GM18498 (cell line): ENCODE measurements around the gene MLH3.

Source experiments
- ATAC-seq: cut with Tn5 transposase; IDR thresholded peaks from one replicate; pipeline ENCODE4 v1.9.1; 2021; ENCODE audit warnings: mild to moderate bottlenecking, moderate library complexity; ENCODE audit not compliant: unreplicated experiment

Gene MLH3

DNA sequence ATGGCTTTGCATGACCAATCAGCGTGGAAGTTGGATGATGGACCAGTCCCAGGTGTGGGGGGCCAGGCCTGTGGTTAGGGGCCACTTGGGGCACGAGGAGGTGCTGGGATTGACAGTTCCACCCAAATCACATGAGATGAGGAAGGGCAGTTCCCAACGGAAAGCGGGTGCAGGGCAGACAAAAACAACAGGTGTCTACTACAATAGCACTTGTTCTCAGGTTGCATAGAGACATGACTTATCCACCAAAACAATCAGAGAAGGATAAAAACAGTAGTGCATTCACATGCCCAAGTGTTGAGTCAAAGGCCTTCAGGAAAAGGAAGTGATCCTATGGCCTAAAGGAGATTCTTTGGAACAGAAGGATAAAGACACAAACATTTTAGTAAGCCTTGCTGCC lies 63.1 kb downstream of the MLH3 start:
- ATAC-seq = no peak

DNA sequence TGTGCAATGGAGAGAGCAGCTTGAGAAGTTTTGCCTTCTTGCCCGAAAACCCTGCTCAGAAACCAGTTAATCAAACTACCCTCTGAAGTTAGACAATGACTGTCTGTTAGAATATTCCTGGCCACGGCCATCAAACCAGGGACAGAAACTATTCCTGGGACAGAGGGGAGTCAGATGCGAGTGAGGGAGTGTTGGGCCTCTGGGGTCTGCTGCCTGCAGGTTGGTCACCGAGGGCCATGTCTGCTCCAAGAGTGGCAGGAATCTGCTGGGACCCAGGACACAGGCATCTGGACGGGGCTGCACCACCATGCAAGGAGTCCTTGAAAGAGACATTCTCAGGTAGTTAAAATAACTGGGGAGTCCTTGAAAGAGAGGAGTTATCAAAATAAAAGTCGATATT lies 65.5 kb downstream of the MLH3 start:
- ATAC-seq = no peak

- no peak for ATAC-seq
Measured at GRCh38 chr14:74985028-74985310, 66.3 kb downstream of the MLH3 start.

DNA sequence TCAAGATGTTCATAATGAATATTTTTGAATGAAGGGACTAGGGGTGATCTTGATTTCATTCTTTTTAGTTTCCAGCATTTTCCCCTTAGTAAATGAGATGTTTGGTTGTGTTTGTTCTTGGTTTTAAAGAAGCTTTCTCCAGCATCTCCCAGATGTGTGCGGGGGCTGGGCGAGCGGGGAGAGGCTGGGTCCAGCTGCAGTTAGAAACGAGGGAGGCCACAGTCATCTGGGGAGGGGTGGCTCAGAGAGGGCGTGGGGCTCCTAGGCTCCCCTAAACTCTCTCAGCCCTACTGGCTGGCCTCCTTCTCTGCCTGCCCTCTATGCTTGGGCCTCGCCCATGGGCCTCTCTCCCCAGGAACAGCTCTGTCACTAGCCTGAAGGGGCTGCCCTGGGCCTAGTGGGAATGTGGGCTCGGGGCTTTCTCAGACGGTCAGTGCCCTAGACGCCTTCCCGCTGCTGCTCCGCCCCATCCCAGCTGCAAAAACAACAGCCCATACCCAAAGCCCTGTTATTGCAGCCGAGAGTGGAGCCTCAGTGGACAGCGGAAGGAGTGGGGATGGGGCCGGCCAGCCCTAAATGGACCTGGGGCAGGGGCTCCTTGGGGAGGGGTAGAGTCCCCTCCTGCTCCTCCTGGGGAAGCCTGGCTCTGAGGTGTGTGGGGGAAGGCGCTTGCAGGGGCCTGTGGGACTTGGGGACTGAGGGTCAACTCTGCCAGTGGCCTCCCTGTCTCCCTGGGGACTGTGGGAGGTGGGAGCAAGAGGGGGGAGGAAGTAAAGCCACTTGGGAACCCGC lies 66.8 kb downstream of the MLH3 start:
- ATAC-seq = no peak

DNA sequence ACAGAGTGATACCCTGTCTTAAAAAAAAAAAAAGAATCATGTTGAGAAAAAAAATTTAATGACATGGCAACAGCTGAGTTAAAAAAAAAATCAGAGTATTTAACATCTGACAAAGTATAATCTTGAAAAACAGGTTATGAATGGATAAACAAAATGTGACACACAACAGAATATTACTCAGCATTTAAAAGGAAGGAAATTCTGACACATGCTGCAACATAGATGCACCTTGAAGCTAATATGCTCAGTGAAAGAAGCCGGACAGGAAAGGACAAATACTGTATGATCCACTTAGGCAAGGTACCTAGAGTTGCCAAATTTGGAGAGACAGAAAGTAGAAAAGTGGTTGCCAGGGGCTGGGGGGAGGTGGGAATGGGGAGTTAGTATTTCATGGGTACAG lies 67.9 kb downstream of the MLH3 start:
- no peak for ATAC-seq

DNA sequence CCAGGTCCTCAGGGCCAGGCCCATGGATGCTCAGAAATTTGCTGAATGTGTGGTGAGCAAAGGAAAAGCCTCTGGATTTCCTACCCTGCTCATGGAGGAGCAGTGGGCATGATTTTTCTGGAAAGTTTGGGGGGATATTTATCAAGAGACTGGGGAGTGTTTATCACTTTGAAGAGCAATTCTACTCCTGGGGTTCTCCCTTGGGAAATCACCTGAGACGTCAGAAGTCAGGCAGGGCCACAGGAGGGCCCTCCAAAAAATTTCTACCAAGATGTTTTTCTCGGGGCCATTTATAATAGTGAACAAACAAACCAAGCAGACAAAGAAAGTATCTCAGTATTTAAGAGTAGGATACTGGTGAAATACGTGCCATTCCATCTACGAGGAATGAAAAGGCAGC lies 68.6 kb downstream of the MLH3 start:
- no peak for ATAC-seq

GRCh38 chr14:74981833-74982232 lies 69.4 kb downstream of the MLH3 start:
- no peak for ATAC-seq

DNA sequence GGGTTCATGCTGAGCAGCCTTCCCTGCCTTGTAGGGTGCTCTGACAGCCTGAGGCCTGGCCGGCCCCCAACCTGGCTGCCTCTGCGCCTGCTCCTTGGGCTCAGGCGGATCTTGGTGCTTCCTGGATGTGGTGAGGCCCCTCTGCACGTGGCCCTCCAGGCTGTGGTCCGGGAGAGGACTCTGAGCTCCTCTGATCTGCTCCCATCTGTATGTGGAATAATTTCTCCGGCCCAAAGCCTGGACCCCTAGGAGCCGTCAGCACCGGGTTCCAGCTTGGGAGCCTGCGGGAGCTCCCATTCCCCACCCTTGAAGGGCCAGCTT lies 69.8 kb downstream of the MLH3 start:
- ATAC-seq = no peak

- ATAC-seq = no peak
Measured at GRCh38 chr14:74980731-74981461, 70.4 kb downstream of the MLH3 start.

DNA sequence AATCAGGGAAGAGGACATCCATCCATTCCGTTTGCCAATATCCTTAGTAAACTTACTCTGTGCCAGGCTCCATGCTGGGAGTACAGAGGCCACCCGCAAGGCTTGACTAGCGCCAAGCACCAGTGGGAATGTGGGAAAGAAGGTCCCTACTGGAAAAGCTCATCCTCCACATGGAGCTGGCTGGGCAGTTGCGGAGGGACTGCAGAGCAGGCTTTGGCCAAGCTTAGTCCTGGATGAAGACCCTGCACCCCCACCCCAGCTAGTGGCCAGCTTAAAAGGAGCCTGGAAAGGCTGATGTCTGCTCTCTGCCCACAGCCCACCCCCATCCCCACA lies 70.9 kb downstream of the MLH3 start:
- no peak for ATAC-seq

DNA sequence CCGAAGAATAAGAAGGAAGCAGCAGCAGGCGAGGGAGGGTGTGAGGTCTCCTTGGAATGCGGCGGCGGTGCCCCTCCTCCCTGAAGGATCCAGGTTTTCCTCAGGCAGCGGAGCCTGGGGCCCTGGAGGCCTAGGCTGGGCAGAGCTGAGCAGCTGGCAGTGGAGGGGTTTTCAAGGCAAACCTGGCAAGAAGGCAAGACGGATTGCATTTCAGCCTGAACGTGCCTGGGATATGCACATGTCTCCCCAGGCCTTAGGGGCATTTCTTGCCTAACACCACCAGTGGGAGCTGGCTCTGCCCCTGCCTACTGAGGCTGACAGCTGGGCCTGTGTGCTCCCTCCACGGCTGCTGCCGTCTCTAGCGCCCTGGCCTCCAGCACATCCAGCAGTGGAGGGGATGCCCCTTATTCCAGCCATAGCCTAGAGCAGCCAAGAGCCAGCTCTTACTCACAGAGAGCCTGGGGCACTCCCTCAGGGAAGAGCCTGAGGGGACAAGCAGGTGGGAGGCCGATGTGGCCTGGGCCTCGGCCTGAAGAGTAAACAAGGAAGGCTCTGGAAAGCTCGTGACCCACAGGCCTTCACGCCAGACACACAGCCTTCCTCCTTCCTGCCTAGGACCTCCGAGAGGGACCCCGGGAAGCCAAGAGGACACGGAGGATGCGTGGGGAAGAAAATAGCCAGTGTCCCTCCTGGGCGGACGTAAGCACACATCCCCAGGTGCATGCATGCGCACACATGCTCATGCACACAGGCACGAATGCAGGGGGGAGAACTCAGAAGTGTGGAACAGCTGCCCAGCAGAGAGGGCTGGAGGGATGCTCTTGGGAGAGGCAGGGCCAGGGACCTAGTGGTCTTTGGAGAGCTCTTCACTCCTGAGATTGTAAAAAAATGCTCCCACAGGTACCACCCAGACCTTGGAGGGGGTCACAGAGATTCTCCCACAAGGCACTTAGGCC lies 71.5 kb downstream of the MLH3 start:
- ATAC-seq = no peak

- no peak for ATAC-seq
Measured at GRCh38 chr14:74979029-74979428, 72.2 kb downstream of the MLH3 start.

DNA sequence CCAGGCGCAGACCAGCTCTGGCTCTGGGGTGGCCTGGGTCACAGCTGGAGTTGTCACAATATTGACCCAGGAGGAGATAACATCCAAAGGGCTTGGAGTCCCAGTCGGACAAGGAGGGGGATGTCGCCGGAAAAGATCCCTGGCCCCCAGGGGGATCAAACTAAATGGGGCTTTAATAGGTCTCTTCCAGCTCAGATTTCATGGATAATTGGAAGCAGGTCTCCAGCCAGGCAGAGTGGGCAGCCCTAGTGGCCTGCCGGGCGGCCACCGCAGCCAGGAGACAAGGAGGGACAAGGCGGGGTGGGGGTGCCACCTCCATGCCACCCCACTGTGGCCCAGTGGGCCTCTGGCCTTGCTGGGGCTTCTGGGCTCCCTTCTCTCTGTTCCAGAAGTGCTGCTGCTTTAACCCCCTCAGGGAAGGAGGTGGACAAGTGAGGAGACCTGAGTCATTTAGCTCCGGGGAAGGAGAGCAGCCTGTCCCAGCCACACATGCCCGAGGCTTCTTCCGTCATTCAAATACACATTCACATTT lies 72.8 kb downstream of the MLH3 start:
- ATAC-seq = no peak

GRCh38 chr14:74977901-74978385 lies 73.3 kb downstream of the MLH3 start:
- no peak for ATAC-seq

GRCh38 chr14:74977164-74977900 lies 73.9 kb downstream of the MLH3 start:
- ATAC-seq = no peak

GRCh38 chr14:74976264-74977113 lies 74.8 kb downstream of the MLH3 start:
- ATAC-seq = no peak

- no peak for ATAC-seq
Measured at GRCh38 chr14:74975059-74975810, 76.0 kb downstream of the MLH3 start.

- no peak for ATAC-seq
Measured at GRCh38 chr14:74974364-74975058, 76.8 kb downstream of the MLH3 start.
